DOHH2 (cell line): ENCODE measurements around the gene CARD14.
"Not testable (repeated sequence)": the region's sequence is repeated elsewhere in the genome, so short reads cannot be mapped to it uniquely, and the experiment has no call there.

Source experiments
- H3F3A ChIP-seq: fragments of 200-600 bp; sonication (generic), shearing (Covaris generic); 2 replicates; pipeline ENCODE4 v1.6.0; 2016; ENCODE audit warnings: antibody characterized with exemption, mild to moderate bottlenecking; ENCODE audit not compliant: control insufficient read depth, insufficient read depth
- H3K27ac ChIP-seq: fragments of 200-600 bp; sonication (generic); 2 replicates; pipeline ENCODE4 v1.5.1; 2014; ENCODE audit warnings: low read depth, mild to moderate bottlenecking, low read length, moderate library complexity
- H3K27me3 ChIP-seq: fragments of 200-600 bp; sonication (generic); 2 replicates; pipeline ENCODE4 v1.6.1; 2014; ENCODE audit warnings: mild to moderate bottlenecking, low read length, mixed read lengths; ENCODE audit not compliant: control insufficient read depth
- H3K36me3 ChIP-seq: fragments of 200-600 bp; sonication (generic); 2 replicates; pipeline ENCODE4 v1.6.1; 2014; ENCODE audit warnings: mild to moderate bottlenecking, low read length, moderate library complexity, mixed read lengths; ENCODE audit not compliant: control insufficient read depth
- H3K4me1 ChIP-seq: fragments of 200-600 bp; sonication (generic); 2 replicates; pipeline ENCODE4 v1.6.1; 2014; ENCODE audit warnings: mild to moderate bottlenecking, low read length, mixed read lengths; ENCODE audit not compliant: control insufficient read depth
- H3K4me2 ChIP-seq: fragments of 200-600 bp; sonication (generic); 2 replicates; pipeline ENCODE4 v1.6.0; 2014; ENCODE audit warnings: mild to moderate bottlenecking, low read length, moderate library complexity
- H3K4me3 ChIP-seq: fragments of 200-600 bp; sonication (generic); 2 replicates; pipeline ENCODE4 v1.5.1; 2014; ENCODE audit warnings: mild to moderate bottlenecking, low read length, mixed read lengths
- H3K79me2 ChIP-seq: fragments of 200-600 bp; sonication (generic); 2 replicates; pipeline ENCODE4 v1.6.1; 2014; ENCODE audit warnings: mild to moderate bottlenecking, low read length, mixed read lengths; ENCODE audit not compliant: control insufficient read depth
- H3K9me2 ChIP-seq: fragments of 200-600 bp; sonication (generic); replicated peaks from 2 replicates; pipeline ENCODE4 v1.6.1; 2014; ENCODE audit warnings: mild to moderate bottlenecking, low read length, mixed read lengths; ENCODE audit not compliant: control insufficient read depth
- H3K9me3 ChIP-seq: fragments of 200-600 bp; sonication (generic); 2 replicates; pipeline ENCODE4 v1.6.1; 2014; ENCODE audit warnings: antibody characterized with exemption, low read length, mixed read lengths; ENCODE audit not compliant: control insufficient read depth, insufficient read depth
- H4K20me1 ChIP-seq: fragments of 200-600 bp; sonication (generic); 2 replicates; pipeline ENCODE4 v1.6.0; 2014; ENCODE audit warnings: low read depth, mild to moderate bottlenecking, antibody characterized with exemption, low read length, moderate library complexity; ENCODE audit not compliant: control insufficient read depth, insufficient read depth
- CTCF ChIP-seq: fragments of 200-600 bp; sonication (generic); IDR thresholded peaks from one replicate; pipeline ENCODE4 v1.5.1; 2014; ENCODE audit warnings: antibody characterized with exemption, mild to moderate bottlenecking, low read depth, low read length; ENCODE audit not compliant: poor library complexity, severe bottlenecking
- EZH2phosphoT487 ChIP-seq: fragments of 200-600 bp; sonication (generic); IDR thresholded peaks from 2 replicates; pipeline ENCODE4 v1.6.1; 2017; ENCODE audit warnings: borderline replicate concordance, mild to moderate bottlenecking, antibody characterized with exemption, low read length, moderate library complexity, mixed read lengths

CARD14 gene

GRCh38 chr17:80198144-80198661, 28.4 kb downstream of the CARD14 start:
- Histone ChIP-seq H3K9me3 (no peaks in the 10 kb centered on the region), H3K4me1 (no peaks in the 10 kb centered on the region), H3K27ac (no peak overlapping the region), H3K36me3 (no peaks in the 10 kb centered on the region), H3K79me2 (no peaks in the 10 kb centered on the region), H3K27me3 (no peaks in the 10 kb centered on the region), H3K4me3 (no peak overlapping the region), H3K4me2 (no peak overlapping the region), H3K9me2 (no peaks in the 10 kb centered on the region), H4K20me1 (no peaks in the 10 kb centered on the region), H3F3A (no peaks in the 10 kb centered on the region)
- TF ChIP-seq EZH2phosphoT487 (no peak), CTCF (no peak)

- not testable (repeated sequence) for H3K9me3 ChIP-seq, H3K4me3 ChIP-seq, H3K79me2 ChIP-seq
These were observed 29.5 kb downstream of the CARD14 start for GRCh38 chr17:80199295-80199694.

GRCh38 chr17:80201446-80201845, 31.6 kb downstream of the CARD14 start:
- Histone ChIP-seq H3K4me2 (no peak overlapping the region), H3K9me2 (no peaks in the 10 kb centered on the region), H3K27ac (no peak overlapping the region), H3K9me3 (no peaks in the 10 kb centered on the region), H3K36me3 (no peaks in the 10 kb centered on the region), H3F3A (no peaks in the 10 kb centered on the region), H3K4me3 (no peak overlapping the region), H3K4me1 (no peaks in the 10 kb centered on the region), H3K27me3 (no peaks in the 10 kb centered on the region), H3K79me2 (no peaks in the 10 kb centered on the region), H4K20me1 (no peaks in the 10 kb centered on the region)
- TF ChIP-seq CTCF (no peak), EZH2phosphoT487 (no peak)

More at GRCh38 chr17:80199295-80199694, 29.5 kb downstream of the CARD14 start:
- not testable (repeated sequence) for H3K4me1 ChIP-seq, H3K4me2 ChIP-seq, H4K20me1 ChIP-seq, H3K27me3 ChIP-seq, H3F3A ChIP-seq, H3K27ac ChIP-seq, H3K9me2 ChIP-seq, H3K36me3 ChIP-seq

- no peaks in the 10 kb centered on the region for H3K9me3 ChIP-seq
- H3K4me1 ChIP-seq: no peaks in the 10 kb centered on the region
- no peak overlapping the region for H3K27ac ChIP-seq
- H3K27me3 ChIP-seq: no peaks in the 10 kb centered on the region
- no peaks in the 10 kb centered on the region for H3F3A ChIP-seq
- no peak overlapping the region for H3K4me3 ChIP-seq
- H3K4me2 ChIP-seq: no peak overlapping the region
- no peaks in the 10 kb centered on the region for H3K79me2 ChIP-seq
- no peaks in the 10 kb centered on the region for H3K36me3 ChIP-seq
- TF ChIP-seq EZH2phosphoT487: no peak
- no peaks in the 10 kb centered on the region for H3K9me2 ChIP-seq
- H4K20me1 ChIP-seq: no peaks in the 10 kb centered on the region
These were observed 32.4 kb downstream of the CARD14 start for GRCh38 chr17:80202197-80202596.
